H9 (cell line): ENCODE measurements around the gene TSHB. TPM values are rescaled to one million over a fixed set of nuclear protein-coding genes. Genes with fewer than 3 reads are reported as not detected.

ENCODE experiments used
- DNase-seq: peaks from one replicate; pipeline ENCODE4 v3.0.0-alpha.2; 2017
- H2AFZ ChIP-seq: one replicate; pipeline ENCODE4 v1.6.1; 2013; ENCODE audit warnings: mild to moderate bottlenecking, low read length, control low read depth, moderate library complexity
- H2AK5ac ChIP-seq: 2 replicates; pipeline ENCODE4 v1.6.1; 2013; ENCODE audit warnings: low read length, control low read depth, mixed read lengths; ENCODE audit not compliant: insufficient read length
- H2BK120ac ChIP-seq: one replicate; pipeline ENCODE4 v1.6.1; 2013; ENCODE audit warnings: low read depth, mild to moderate bottlenecking, low read length, control low read depth, inconsistent platforms; ENCODE audit not compliant: poor library complexity, severe bottlenecking
- H2BK12ac ChIP-seq: 2 replicates; pipeline ENCODE4 v1.6.1; 2013; ENCODE audit warnings: low read length, control low read depth, mixed read lengths, low read depth; ENCODE audit not compliant: insufficient read length
- H2BK15ac ChIP-seq: 2 replicates; pipeline ENCODE4 v1.6.1; 2013; ENCODE audit warnings: low read depth, low read length, control low read depth
- H2BK20ac ChIP-seq: one replicate; pipeline ENCODE4 v1.6.1; 2013; ENCODE audit warnings: low read depth, mild to moderate bottlenecking, low read length, control low read depth, inconsistent platforms; ENCODE audit not compliant: poor library complexity, severe bottlenecking
- H2BK5ac ChIP-seq: 2 replicates; pipeline ENCODE4 v1.6.1; 2013; ENCODE audit warnings: low read length, control low read depth, mixed read lengths; ENCODE audit not compliant: insufficient read length
- H3K14ac ChIP-seq: 2 replicates; pipeline ENCODE4 v1.6.1; 2013; ENCODE audit warnings: low read length, control low read depth; ENCODE audit not compliant: insufficient read depth
- H3K18ac ChIP-seq: 2 replicates; pipeline ENCODE4 v1.6.1; 2013; ENCODE audit warnings: low read depth, mild to moderate bottlenecking, mixed read lengths, low read length, control low read depth; ENCODE audit not compliant: insufficient read length
- H3K23ac ChIP-seq: 2 replicates; pipeline ENCODE4 v1.6.1; 2013; ENCODE audit warnings: low read length, control low read depth, mixed read lengths, low read depth; ENCODE audit not compliant: insufficient read length
- H3K23me2 ChIP-seq: 2 replicates; pipeline ENCODE4 v1.6.1; 2013; ENCODE audit warnings: low read depth, mild to moderate bottlenecking, mixed read lengths, low read length, control low read depth; ENCODE audit not compliant: insufficient read length, poor library complexity, severe bottlenecking
- H3K27ac ChIP-seq: 2 replicates; pipeline ENCODE4 v1.5.1; 2013; ENCODE audit warnings: low read length, control low read depth, mixed read lengths, low read depth; ENCODE audit not compliant: insufficient read length
- H3K27me3 ChIP-seq: 2 replicates; pipeline ENCODE4 v1.6.1; 2013; ENCODE audit warnings: low read length, control low read depth, inconsistent platforms; ENCODE audit not compliant: insufficient read depth
- H3K4ac ChIP-seq: 2 replicates; pipeline ENCODE4 v1.6.1; 2013; ENCODE audit warnings: low read depth, mild to moderate bottlenecking, control low read depth, inconsistent platforms, low read length, moderate library complexity
- H3K4me1 ChIP-seq: 2 replicates; pipeline ENCODE4 v1.6.1; 2013; ENCODE audit warnings: low read length, control low read depth, inconsistent platforms; ENCODE audit not compliant: insufficient read depth
- H3K4me2 ChIP-seq: 2 replicates; pipeline ENCODE4 v1.6.1; 2013; ENCODE audit warnings: low read length, control low read depth, mixed read lengths; ENCODE audit not compliant: insufficient read length, insufficient read depth
- H3K56ac ChIP-seq: 2 replicates; pipeline ENCODE4 v1.6.1; 2013; ENCODE audit warnings: low read depth, mild to moderate bottlenecking, mixed read lengths, low read length, control low read depth; ENCODE audit not compliant: insufficient read length
- H3K79me1 ChIP-seq: 2 replicates; pipeline ENCODE4 v1.6.1; 2013; ENCODE audit warnings: low read depth, mild to moderate bottlenecking, moderate library complexity, low read length, control low read depth, inconsistent platforms; ENCODE audit not compliant: insufficient read depth, poor library complexity, severe bottlenecking
- H3K79me2 ChIP-seq: 2 replicates; pipeline ENCODE4 v1.6.1; 2013; ENCODE audit warnings: low read length, control low read depth, inconsistent platforms; ENCODE audit not compliant: insufficient read depth
- H3K9ac ChIP-seq: 2 replicates; pipeline ENCODE4 v1.6.1; 2013; ENCODE audit warnings: low read length, control low read depth, mixed read lengths; ENCODE audit not compliant: insufficient read length; ENCODE audit errors: extremely low read depth
- H3K9me3 ChIP-seq: one replicate; pipeline ENCODE4 v1.6.1; 2013; ENCODE audit warnings: low read depth, low read length, inconsistent platforms; ENCODE audit not compliant: control insufficient read depth
- H3T11ph ChIP-seq: one replicate; pipeline ENCODE4 v1.6.1; 2013; ENCODE audit warnings: mild to moderate bottlenecking, low read length, control low read depth, inconsistent platforms
- H4K20me1 ChIP-seq: one replicate; pipeline ENCODE4 v1.6.1; 2013; ENCODE audit not compliant: control insufficient read depth, insufficient read length, insufficient read depth
- H4K5ac ChIP-seq: 2 replicates; pipeline ENCODE4 v1.6.1; 2013; ENCODE audit warnings: low read depth, mild to moderate bottlenecking, mixed read lengths, low read length, control low read depth; ENCODE audit not compliant: insufficient read length
- H4K8ac ChIP-seq: replicated peaks from 2 replicates; pipeline ENCODE4 v1.6.1; 2013; ENCODE audit warnings: low read length, control low read depth, mixed read lengths, low read depth; ENCODE audit not compliant: insufficient read length
- H4K91ac ChIP-seq: 2 replicates; pipeline ENCODE4 v1.6.1; 2013; ENCODE audit warnings: low read depth, mild to moderate bottlenecking, moderate library complexity, mixed read lengths, low read length, control low read depth; ENCODE audit not compliant: insufficient read length
- H3K27ac Mint-ChIP-seq, 3 experiments: 2 replicates in 2 of 3; 3 replicates in 1 of 3; pipeline ENCODE4 v1.8.0; 2020 to 2021; ENCODE audit warnings: mixed read lengths in 3 of 3, mild to moderate bottlenecking in 1 of 3, moderate library complexity in 1 of 3
- H3K27me3 Mint-ChIP-seq: 2 replicates; pipeline ENCODE4 v1.8.0; 2021; ENCODE audit warnings: low read depth, mild to moderate bottlenecking, moderate library complexity, mixed read lengths
- H3K36me3 Mint-ChIP-seq, 3 experiments: 2 replicates in 2 of 3; 3 replicates in 1 of 3; pipeline ENCODE4 v1.8.0; 2020 to 2021; ENCODE audit warnings: low read depth in 3 of 3, mixed read lengths in 3 of 3; ENCODE audit not compliant: insufficient read depth in 1 of 3
- H3K4me1 Mint-ChIP-seq, 2 experiments: 2 replicates each; pipeline ENCODE4 v1.8.0; 2020; ENCODE audit warnings: mixed read lengths in 2 of 2
- H3K4me3 Mint-ChIP-seq, 2 experiments: 2 replicates in 1 of 2; 3 replicates in 1 of 2; pipeline ENCODE4 v1.8.0; 2020 to 2021; ENCODE audit warnings: mild to moderate bottlenecking in 2 of 2, mixed read lengths in 2 of 2, moderate library complexity in 1 of 2
- H3K9me3 Mint-ChIP-seq, 2 experiments: 2 replicates in 1 of 2; 3 replicates in 1 of 2; pipeline ENCODE4 v1.8.0; 2020; ENCODE audit warnings: mild to moderate bottlenecking in 2 of 2, mixed read lengths in 2 of 2, moderate library complexity in 1 of 2
- CTCF ChIP-seq: fragments of 200-600 bp; sonication (generic); conservative IDR thresholded peaks from 3 replicates; pipeline ENCODE4 v1.8.0; 2021; ENCODE audit warnings: antibody characterized with exemption, mild to moderate bottlenecking
- total RNA-seq: library from RNA; stranded (reverse); gene quantifications from 2 replicates; pipeline ENCODE4 v1.2.1, GENCODE V29; 2021

TSHB gene
- total RNA-seq, 1 experiment from 2014 or later: not detected

DNA sequence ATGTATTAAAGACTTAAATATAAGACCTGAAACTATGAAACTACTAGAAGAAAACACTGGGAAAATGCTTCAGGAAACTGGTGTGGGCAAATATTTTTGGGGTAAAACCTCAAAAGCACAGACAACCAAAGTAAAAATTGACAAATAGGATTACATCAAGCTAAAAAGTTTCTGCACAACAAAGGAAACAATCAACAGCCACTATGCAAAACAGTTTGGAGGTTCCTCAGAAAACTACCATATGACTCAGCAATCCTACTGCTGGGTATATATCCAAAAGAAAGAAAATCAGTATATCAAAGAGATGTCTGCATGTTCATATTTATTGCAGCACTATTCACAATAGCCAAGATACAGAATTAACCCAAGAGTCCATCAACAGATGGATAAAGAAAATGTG lies 17.1 kb downstream of the TSHB start:
- Histone ChIP-seq H2BK20ac (no peak overlapping the region), H3K27me3 (no peaks in the 10 kb centered on the region), H3K23me2 (no peaks in the 10 kb centered on the region), H3K4me2 (no peak overlapping the region), H3K56ac (no peak overlapping the region), H4K20me1 (no peaks in the 10 kb centered on the region), H3K79me1 (no peaks in the 10 kb centered on the region), H3K4ac (no peak overlapping the region), H2BK12ac (no peak overlapping the region), H2AFZ (no peak overlapping the region), H3K79me2 (no peaks in the 10 kb centered on the region), H3K18ac (no peak overlapping the region), H2BK15ac (no peak overlapping the region), H4K8ac (no peak overlapping the region), H3K14ac (no peak overlapping the region), H3T11ph (no peak overlapping the region), H3K23ac (no peak overlapping the region), H3K4me1 (no peaks in the 10 kb centered on the region), H3K9me3 (no peaks in the 10 kb centered on the region), H2BK5ac (no peak overlapping the region), H4K5ac (no peak overlapping the region), H4K91ac (no peak overlapping the region), H2BK120ac (no peak overlapping the region), H3K27ac (no peak overlapping the region), H2AK5ac (no peak overlapping the region), H3K9ac (no peak overlapping the region)
- peaks cover 7 to 19% (median 8%) of the 10 kb centered on the region in 3 experiments; a peak in 5 of 7 replicates for H3K36me3 Mint-ChIP-seq
- H3K27me3 Mint-ChIP-seq: no peaks in the 10 kb centered on the region
- peak overlapping the region in 1 of 3 experiments; percentile 26; a peak in 1 of 7 replicates for H3K27ac Mint-ChIP-seq
- no peak for TF ChIP-seq CTCF
- H3K4me1 Mint-ChIP-seq: peaks cover 0 to 4% of the 10 kb centered on the region in 2 experiments; a peak in 2 of 4 replicates
- peaks cover 6 to 7% of the 10 kb centered on the region in 2 experiments; a peak in 3 of 5 replicates for H3K9me3 Mint-ChIP-seq
- no peak overlapping the region for H3K4me3 Mint-ChIP-seq
- no peak for DNase-seq
